HL-60 (cell line): ENCODE results near the gene SCO1.

Experiments
- GABPA ChIP-seq: IDR thresholded peaks from 2 replicates; pipeline ENCODE4 v1.6.1; 2012; ENCODE audit warnings: low read depth
- POLR2AphosphoS5 ChIP-seq: IDR thresholded peaks from 2 replicates; pipeline ENCODE4 v1.6.1; 2012; ENCODE audit warnings: low read depth
- REST ChIP-seq: IDR thresholded peaks from 2 replicates; pipeline ENCODE4 v1.6.1; 2012; ENCODE audit warnings: low read depth; ENCODE audit not compliant: insufficient replicate concordance
- SPI1 ChIP-seq: IDR thresholded peaks from 2 replicates; pipeline ENCODE4 v1.6.1; 2012; ENCODE audit warnings: low read depth, mild to moderate bottlenecking, borderline replicate concordance
- TF ChIP-seq, protein P1 (sequence below): IDR thresholded peaks from one replicate; pipeline ENCODE4 v1.5.1; 2011; ENCODE audit warnings: low read length, control low read depth, inconsistent platforms; ENCODE audit not compliant: insufficient read depth

- TF ChIP-seq GABPA: no peak
- TF ChIP-seq, protein P1, sequence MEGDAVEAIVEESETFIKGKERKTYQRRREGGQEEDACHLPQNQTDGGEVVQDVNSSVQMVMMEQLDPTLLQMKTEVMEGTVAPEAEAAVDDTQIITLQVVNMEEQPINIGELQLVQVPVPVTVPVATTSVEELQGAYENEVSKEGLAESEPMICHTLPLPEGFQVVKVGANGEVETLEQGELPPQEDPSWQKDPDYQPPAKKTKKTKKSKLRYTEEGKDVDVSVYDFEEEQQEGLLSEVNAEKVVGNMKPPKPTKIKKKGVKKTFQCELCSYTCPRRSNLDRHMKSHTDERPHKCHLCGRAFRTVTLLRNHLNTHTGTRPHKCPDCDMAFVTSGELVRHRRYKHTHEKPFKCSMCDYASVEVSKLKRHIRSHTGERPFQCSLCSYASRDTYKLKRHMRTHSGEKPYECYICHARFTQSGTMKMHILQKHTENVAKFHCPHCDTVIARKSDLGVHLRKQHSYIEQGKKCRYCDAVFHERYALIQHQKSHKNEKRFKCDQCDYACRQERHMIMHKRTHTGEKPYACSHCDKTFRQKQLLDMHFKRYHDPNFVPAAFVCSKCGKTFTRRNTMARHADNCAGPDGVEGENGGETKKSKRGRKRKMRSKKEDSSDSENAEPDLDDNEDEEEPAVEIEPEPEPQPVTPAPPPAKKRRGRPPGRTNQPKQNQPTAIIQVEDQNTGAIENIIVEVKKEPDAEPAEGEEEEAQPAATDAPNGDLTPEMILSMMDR: no peak
- TF ChIP-seq POLR2AphosphoS5: no peak
- TF ChIP-seq REST: no peak
- TF ChIP-seq SPI1: no peak
These were observed 45.4 kb downstream of the SCO1 start for GRCh38 chr17:10651927-10652326.
